ENCODE measurements around the gene ATAD3C.

ATAD3C gene

GRCh38 chr1:1430992-1431844 lies 18.3 kb upstream of the ATAD3C start:
- no peak for DNase-seq (ENCODE audit: low read depth)

GRCh38 chr1:1431845-1432273 lies 17.6 kb upstream of the ATAD3C start:
- no peak for DNase-seq (ENCODE audit: low read depth)

GRCh38 chr1:1432274-1432950 lies 17.1 kb upstream of the ATAD3C start:
- DNase-seq (ENCODE audit: low read depth): no peak

GRCh38 chr1:1432951-1433803 lies 16.3 kb upstream of the ATAD3C start:
- no peak for DNase-seq (ENCODE audit: low read depth)

- no peak for DNase-seq (ENCODE audit: low read depth)
Measured at GRCh38 chr1:1433804-1434130, 15.7 kb upstream of the ATAD3C start.

GRCh38 chr1:1434131-1434823 lies 15.2 kb upstream of the ATAD3C start:
- no peak for DNase-seq (ENCODE audit: low read depth)

- DNase-seq (ENCODE audit: low read depth): no peak
Measured at GRCh38 chr1:1434824-1435105, 14.7 kb upstream of the ATAD3C start.

GRCh38 chr1:1435106-1435903 lies 14.2 kb upstream of the ATAD3C start, which contains the start of gene VWA1:
VWA1 (plus strand) TSS chr1:1435690; CDS start chr1:1435749, 59 bp downstream.
- no peak for DNase-seq (ENCODE audit: low read depth)

GRCh38 chr1:1435911-1436629 lies 13.4 kb upstream of the ATAD3C start:
- no peak for DNase-seq (ENCODE audit: low read depth)

- DNase-seq (ENCODE audit: low read depth): no peak
Measured at GRCh38 chr1:1436630-1437032, 12.9 kb upstream of the ATAD3C start.

GRCh38 chr1:1437033-1437903 lies 12.2 kb upstream of the ATAD3C start:
- no peak for DNase-seq (ENCODE audit: low read depth)

GRCh38 chr1:1437904-1438376 lies 11.5 kb upstream of the ATAD3C start:
- DNase-seq (ENCODE audit: low read depth): no peak

- no peak for DNase-seq (ENCODE audit: low read depth)
Measured at GRCh38 chr1:1438531-1439381, 10.7 kb upstream of the ATAD3C start.

GRCh38 chr1:1439546-1440261 lies 9.8 kb upstream of the ATAD3C start:
- DNase-seq (ENCODE audit: low read depth): no peak

GRCh38 chr1:1440262-1441001 lies 9.1 kb upstream of the ATAD3C start:
- no peak for DNase-seq (ENCODE audit: low read depth)

- no peak for DNase-seq (ENCODE audit: low read depth)
Measured at GRCh38 chr1:1441002-1441888, 8.2 kb upstream of the ATAD3C start.

Measured in fibroblast of the conjunctiva (primary cell).